IPS-NIHi7 (cell line): ENCODE measurements around the gene SLC7A8.

Source experiments
- DNase-seq: peaks from one replicate; pipeline ENCODE4 v3.0.0; 2012; ENCODE audit warnings: mixed read lengths; ENCODE audit errors: extremely low spot score

SLC7A8 gene

DNA sequence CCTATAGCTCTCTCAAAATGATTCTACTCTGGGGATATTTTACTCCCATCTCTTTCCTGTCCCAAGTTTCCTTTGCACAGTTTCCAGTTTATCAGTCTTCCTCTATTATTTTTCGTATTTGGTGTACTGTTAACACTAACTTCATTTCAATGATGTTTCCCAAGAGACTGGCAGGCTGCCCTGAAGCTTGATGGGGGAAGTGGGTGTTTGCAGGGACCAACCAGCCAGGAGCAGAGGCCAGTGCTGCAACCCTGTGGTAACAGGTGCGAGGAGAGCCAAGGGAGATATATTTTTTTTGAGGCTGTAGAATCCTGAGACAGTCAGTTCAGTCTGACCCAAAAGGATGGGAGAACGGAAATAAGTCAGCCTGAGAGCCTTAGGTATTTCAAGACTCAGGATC lies 52.6 kb downstream of the SLC7A8 start:
- DNase-seq = no peak

DNA sequence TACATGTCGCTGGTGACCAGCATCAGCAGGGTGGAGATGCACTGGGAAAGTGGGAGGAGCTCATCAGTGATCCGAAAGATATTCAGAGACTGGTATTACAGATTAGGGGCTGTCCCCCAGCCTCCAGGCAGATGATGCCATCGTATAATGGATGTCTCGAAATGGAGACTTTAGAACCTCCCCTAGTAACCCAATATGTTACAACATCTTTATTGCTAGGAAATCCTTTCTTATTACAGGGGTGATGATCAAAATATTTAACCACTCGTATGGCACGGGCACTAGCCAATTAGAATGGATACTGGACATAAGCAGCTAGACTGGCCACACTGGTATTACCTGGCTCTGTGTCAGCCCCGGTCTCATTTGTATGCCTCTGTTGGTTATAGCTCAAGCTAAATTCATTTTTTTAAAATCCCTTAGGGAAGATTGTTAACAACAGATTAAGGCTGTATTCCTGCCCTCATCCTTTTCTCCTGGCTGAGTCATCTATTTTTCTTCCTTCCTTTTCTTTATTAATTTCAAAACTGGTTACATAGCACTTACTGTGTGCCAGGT lies 53.6 kb downstream of the SLC7A8 start:
- no peak for DNase-seq

DNA sequence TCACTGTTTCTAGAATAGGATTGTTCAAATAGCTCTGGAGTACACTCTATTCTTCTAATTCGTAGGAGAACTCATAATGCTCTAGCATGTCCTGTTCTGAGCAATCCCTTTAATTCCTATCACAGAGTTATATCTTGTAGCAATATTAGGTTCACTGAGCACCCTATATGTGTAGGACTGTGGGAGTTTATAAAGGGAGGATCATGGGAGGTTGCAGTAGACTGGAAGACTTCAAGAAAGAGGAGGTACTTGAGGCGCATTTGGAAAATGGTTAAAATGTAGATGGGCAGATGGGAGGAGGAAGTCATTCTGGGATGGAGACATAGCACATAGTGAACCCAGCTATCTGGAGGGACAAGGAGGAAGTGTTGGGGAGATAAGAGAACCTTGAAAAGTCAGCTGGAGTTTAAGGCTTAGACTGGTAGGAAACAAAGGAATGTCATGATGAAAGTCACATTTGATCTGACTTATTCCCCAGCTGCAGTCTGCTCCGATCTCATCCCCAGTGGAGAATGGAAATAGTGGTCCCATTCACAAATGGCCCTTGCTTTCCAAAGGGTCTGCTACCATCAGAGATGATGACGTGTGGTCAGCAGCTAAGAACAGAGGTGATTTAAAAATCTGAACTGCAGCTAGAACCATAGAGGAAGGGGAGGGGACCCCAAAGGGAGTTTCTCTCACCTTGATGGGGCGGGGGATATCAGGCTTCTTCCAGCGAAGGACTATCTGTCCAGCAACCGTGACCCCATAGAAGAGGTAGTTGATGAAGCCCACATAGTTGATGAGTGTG lies 54.3 kb downstream of the SLC7A8 start:
- no peak for DNase-seq

DNA sequence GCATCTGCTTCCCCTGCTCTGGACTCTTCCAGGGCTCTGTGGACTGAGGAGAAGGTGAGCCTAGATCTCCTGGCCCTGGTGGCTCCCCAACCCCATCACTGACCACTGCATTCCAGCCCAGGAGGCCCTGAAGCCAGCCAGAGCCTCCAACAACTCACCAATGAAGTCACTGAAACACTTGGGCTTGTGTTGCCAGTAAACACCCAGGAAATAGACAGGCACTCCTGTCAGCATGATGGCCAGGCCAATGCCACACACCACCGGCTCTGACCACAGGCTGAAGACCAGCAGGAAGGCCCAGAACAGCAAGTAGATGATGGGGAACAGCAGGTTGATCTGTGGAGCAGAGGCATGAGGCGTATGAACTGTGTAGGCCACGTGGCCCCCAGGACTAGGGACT lies 55.6 kb downstream of the SLC7A8 start:
- DNase-seq = no peak

DNA sequence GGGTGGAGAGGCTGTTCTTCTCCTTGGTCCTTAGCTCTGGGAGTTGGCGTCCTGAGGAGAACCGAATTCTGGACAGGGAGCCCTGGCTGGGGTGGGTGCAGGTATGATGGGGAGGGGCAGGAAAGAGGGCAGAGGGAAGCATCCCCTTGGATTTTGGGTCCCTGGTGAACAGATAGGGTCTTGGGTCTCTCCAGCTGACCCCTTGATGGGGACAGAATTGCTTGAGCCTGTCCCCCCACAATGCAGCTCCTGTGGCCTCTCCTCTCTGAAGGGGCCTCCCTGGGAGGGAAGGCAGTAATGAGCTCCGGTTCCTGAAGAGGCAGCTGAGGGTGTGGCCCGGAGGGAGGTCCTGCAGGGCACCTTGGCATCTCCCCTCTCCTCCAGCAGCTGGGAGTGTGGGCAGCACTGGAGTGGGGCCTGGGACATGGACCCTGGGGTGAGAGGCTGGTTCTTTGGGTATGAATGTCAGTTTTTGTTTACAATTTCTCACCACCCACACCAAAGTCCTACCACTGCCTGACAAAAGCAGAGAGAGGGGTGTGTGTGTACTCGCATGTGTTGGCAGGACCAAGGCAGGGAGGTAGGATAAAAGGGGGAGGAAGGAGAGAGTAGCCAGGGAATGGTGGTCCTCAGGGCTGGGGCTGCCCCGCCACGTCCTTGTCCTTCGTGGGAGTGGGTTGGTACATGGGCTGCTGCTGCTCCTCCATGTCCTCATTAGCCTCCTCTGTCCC lies 56.7 kb downstream of the SLC7A8 start:
- no peak for DNase-seq

DNA sequence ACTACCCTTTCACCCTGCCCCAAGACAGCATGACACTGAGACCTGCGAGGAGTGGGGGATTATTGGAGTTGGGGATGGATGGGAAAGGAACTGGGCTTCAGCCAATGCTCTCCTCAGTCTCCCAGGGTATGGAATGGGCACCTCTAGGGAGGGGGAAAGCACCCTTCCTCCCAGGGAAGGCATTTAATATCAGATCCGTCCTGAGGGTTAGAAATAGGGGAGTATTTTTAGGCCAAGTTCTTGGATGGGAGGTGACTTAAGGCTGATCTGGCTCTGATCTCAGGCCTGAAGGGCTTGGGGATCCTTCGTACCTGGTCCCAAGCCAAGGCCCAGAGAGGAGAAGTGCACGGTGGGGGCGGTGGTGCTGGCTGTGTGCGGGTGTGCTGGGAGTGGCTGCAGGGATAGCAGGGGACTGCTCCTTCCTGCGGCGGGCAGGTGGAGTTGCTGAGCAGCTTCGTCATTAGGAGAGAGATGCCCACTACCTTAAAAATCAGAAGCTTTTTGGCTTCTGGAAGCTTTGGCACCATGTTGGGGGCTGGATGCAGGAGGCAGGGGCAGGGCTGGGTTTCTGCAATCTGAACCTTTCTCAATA lies 57.4 kb downstream of the SLC7A8 start:
- peak; percentile 69 for DNase-seq

DNA sequence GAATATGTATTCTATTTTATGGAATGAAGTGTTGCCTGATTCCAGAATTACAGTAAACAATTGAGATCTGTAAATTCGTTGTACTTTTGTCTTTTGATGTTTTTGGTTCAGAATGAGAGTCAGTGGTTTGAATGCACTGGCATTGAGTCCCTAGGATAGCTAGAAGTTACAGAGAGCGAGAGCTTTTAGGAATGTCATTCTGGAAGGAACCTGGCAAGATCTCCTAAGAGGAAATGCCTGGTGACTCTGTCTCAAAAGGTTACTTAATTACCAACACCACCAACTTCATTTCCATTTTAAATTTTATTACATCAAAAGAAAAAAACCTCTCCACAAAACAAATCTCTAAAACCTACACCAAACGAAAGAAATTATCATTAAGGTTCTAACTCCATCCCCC lies 58.4 kb downstream of the SLC7A8 start:
- DNase-seq = no peak

DNA sequence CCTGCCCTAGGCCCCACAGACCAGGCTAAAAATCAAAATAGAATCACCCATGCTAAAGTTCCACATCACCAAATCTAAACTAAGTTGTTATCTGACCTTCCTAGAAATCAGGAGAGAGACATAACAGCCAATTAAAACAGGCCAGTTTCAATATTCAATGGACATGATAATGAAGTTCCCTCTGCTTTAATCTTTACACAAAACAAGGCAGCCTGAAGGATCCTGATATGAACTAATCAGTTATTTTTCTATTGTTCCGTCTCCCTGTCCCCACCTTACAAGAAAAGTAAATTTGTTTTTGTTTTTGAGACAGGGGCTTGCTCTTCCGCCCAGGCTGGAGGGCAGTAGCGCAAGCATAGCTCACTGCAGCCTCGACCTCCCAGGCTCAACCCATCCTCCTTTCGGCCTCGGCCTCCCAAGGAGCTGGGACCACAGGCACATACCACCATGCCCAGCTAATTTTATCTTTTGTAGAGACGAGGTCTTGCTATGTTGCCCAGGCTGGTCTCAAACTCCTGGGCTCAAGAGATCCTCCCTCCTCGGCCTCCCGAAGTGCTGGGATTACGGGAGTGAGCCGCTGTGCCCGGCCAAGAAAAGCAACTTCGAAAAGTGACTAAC lies 59.0 kb downstream of the SLC7A8 start:
- no peak for DNase-seq

DNA sequence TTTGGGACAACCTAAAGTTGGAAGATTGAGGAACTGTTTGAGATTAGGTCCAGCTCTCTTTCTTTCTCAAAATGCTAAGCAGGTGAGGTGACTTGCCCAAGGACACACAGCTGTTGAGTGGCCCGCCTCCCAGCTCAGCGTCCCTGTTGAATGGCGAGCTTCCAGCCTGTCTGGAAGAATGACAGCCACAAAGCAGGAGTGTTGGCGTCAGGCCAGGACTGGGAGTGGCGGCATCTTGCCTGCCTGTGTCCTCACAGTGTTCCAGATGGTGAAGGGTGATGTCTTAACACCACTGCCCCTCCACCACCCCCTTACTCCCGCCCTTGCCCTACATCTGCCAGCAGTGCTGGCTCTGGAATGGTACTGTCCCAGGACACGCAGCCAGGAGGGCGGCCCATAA lies 60.0 kb downstream of the SLC7A8 start:
- DNase-seq = no peak

DNA sequence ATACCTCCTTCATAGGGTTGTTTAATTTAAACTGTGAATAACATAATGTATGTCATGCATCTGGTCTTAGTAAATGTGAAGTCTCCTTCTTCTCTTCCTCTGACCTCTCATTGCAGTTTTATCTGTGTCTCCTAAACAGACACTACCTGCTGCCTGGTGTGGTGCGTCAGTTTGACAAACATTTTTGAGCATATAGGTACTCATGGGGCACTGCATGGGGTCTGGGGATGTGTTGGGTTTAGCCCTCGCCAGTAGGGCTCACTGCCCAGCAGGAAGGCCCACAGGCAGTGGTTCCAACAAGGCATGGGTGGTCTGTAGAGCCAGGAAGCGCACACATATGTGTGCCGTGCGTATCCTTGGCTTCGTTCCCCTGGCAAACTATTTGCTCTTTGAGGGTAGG lies 61.4 kb downstream of the SLC7A8 start:
- DNase-seq = no peak

DNA sequence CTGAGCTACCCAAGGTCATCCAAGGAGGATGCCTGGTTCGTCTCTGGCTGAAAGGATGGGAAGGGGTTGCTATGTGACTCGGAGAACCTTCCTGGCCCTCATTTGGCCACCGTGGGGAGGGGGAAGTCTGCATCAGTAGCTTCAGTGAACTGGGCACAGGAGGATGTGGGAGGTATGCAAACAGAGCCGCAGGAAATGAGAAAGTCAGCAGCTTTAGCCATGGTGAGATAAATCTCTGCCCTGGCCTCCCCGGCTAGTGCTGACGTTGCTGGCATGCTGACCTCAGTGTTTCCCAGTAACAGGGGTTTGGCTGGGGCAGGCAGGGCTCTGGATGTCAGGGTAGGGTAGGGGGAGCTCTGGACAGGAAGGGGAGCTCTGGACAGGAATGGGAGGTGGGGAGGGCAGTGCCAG lies 62.1 kb downstream of the SLC7A8 start:
- DNase-seq = peak; percentile 54

DNA sequence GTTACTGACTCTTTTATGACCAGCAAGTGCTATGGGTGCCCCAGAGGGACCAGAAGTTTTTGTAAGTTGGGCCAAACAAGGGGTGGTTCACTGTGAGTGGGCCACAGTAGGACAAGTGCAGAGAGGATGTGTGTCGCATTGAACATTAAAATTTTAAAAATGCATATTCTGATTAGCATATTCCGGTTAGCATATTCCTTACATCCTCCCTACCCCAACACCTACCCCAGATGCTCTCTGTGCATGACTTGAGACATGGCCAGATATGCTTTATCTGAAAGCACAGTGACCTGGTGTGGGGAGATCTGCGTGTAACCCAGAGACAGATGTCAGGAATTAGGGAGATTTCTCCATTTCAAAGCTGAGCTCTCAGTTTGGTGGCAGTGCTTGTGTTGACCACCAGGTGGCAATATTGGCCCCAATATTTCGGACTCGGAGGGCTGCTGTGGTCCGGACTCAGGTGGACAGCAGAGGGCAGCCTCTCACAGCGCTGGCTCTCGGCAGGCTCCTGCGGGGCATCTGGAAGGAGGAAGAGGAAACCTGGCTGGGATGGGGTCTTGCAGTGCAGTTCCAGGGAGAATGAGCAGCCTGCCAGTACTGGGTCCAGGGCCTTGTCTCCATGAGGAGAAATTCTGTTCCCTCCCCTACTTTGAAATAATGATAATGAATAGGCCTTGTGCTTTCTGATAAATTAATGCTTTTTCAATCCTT lies 62.8 kb downstream of the SLC7A8 start:
- peak; percentile 95 for DNase-seq

DNA sequence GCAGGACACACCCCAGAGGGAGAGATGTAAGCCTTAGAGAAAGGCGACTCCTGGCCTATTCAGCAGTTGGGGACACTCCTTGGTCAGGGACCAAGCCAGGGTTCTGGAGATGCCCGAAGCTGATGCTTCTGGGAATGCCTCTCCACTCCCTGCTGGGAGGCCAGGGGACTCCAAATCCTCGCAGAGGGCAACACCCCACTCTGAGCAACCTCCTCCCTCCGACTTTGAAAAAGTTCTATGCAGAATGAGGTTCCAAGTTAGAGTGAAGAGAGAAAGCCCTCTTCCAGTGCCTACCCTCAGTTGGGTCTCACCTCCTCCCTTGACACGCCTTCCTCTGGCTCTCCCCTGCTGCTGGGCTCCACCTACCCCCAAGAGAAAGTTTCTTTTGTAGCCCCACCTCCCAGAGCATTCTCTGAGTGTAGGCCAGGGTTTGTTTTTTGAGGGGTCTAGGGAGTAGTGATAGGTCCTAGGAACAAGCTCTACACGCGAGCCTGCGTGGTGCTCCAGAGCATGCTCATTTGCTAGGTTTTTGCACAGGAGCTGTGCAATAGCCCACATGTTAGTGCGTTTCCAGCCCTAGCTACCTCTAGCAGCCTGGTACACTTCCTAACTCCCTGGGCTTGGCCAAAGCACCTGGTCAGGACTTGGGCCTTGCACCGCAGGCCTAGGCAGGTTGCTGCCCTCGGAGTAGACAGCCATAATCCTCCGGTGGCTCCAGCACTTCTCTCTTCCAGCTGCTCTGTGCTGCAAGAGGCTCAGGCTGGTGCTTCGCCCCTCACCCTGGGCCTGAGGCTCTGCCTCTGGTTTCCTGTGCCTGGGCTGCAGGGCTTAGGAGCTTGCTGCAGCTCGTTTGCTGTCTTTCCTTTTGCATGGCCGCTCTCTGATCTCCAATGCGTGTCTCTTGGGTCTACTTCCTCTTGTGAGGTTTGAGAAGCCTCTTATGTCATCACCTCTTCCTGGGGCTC lies 63.8 kb downstream of the SLC7A8 start:
- no peak for DNase-seq

DNA sequence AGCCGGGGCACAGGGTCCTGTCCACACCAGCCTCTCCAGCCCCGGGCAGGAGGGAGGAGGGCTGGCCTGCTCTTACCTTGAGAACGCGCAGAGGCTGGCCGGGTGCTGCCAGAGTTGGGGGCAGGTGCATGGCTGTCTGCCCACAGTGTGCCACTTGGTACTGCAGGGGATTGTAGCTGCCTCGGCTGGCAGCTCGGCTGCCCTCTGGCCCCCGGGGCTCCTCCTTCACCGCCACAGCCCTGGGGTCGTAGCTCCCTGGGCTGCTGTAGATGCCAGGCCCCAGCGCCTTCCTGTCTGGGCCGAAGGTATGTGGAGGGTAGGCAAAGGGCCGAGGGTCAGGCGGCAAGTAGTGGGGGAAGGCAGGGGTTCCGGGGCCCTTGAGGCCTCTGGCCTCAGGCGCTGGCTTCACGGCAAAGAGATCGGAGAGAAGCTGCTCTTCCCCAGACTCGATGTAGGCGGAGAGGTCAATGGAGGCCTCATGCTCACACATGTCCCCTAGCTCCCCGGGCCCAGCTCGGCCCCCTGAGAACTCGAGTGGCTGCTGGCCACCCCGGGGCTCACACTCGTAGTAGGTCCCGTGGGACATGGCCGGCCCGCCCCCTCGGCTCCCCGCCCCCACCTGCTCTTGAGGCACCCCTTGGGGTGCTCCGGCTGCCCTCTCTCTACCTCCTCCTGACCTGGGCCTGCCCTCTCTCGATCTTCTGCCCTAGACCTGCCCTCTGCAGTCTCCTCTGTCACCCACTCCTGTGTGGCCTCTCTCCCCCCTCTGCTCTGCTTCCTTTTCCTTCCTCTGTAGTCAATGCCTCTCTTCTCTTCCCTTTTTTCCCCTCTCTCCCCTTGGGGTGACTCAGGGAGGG lies 64.7 kb downstream of the SLC7A8 start, which contains the start of gene CEBPE:
TSS of gene CEBPE (minus strand) at position 750 of the 857 bp plus-strand sequence. CDS start at position 586, 164 bp downstream.
- no peak for DNase-seq

DNA sequence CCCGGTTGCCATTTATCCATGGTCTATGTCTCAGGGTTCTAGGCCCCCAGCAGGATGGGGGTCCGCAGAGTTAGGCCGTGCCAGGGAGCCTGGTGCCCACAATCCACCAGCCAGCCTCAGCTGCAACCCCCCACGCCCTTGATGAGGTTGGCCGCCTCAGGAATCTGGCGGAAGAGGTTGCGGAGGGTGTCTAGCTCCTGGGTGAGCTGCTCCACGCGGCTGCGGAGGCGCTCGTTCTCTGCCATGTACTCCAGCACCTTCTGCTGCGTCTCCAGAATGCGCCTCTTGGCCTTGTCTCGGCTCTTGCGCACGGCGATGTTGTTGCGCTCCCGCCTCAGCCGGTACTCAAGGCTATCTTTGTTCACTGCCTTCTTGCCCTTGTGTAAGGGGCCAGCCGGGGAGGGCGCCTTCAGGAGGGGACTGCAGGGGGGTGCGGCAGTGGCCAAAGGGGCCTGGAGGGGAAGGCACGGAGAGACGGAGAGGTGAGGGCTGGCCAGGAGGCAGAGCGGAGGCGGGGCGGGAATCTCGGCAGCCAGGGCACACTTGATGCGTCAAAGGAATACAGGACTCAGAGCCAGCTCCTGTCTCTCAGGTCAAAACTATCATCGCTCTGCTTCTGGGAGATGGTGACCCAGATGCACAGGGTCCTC lies 66.0 kb downstream of the SLC7A8 start:
- no peak for DNase-seq

DNA sequence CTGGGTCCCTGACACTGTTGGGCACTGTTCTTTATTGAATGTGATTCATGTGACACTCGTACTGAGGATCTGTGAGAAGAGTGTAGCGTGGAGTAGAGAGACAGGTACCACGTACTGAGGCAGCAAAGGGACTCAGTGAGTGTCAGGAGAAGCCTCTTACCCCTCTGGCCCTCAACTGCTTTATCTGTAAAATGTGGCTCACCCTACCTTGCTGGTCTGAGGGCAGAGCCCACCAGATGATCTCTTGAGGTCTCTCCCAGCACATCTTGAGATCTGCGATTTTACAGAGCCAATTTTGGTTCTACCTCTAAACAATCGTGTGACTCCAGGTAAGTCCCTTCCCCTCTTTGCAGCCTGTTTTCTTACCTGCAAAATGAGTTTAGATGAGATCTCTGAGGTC lies 67.5 kb downstream of the SLC7A8 start:
- DNase-seq = no peak

DNA sequence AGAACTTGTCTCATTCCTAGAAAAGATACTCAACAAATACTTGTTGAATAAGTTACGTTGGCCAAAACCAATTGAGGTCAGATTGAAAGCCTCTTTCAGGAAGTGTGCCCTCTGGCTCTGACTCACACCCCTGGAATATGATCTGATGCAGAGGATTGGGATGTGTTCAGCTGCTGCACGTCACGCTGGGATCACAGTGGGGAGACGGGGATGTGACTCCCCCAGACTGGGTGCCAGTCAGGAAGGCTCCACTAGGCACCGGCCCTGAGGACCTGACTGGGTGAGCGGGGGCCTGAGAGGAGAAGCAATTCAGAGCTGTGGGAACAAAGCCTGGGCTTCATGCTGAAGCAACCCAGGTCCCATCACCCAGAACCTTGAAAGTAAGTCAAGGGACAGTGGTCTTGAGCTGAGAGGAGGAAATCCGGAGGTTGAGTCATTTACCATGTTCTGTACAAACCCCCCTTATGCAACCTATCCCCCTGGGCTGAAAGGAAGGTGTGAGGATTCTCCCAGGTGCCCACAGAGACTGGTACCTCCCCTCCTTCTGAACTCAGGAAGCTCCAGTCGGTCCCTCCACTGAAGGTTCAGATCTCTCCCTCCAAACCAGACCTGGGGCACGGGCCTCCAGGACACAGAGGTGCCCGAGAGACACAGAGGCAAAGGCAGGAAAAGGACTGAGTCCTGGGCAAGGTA lies 68.3 kb downstream of the SLC7A8 start:
- DNase-seq = no peak

DNA sequence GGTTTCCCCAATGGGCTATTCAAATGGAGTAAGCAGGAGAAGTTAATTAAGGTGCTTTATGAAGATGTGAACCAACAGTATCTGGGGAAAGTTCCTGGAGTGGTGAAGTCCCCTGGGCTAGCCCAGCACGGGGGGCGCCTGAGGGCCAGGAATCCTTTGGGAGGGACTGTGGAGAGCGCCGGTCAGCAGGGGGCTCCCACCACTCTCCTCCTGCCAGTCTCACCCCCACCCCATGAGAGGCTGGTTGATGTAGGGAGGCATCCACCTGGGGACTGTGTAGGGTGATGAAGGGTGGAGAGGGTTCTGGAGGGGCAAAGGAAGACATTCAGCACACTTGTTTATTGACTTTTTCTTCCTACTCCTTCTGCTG lies 68.8 kb downstream of the SLC7A8 start:
- no peak for DNase-seq
